Measurements from ENCODE around the gene PTPRG.

PTPRG gene

DNA sequence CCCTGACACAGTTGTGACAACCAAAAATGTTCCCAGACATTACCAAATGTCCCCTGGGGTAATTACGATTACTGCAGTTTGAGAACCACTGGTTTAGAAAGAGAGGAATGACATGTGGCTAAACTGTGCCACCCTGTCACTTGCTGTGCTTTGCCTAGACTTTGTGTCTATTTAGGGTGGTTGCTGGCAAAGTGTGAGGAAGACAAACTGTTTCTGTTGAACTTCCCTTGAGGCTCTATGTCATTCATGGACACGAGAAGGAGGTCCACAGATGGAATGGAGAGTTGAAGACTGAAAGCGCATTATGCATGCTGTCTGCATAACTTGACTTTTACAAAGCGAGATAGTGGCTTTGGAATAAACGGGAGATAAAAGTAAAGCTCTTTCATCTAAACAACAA lies 495.3 kb downstream of the PTPRG start:
- H3K4me1 ChIP-seq (ENCODE audit: control insufficient read depth, insufficient read depth, low read length) = no peaks in the 10 kb centered on the region
- H3K36me3 ChIP-seq (ENCODE audit: control insufficient read depth, insufficient read depth, low read length) = no peaks in the 10 kb centered on the region
- no peak overlapping the region for H3K9ac ChIP-seq (ENCODE audit: low read length)
- H3K9me3 ChIP-seq (ENCODE audit: control insufficient read depth, low read length) = no peaks in the 10 kb centered on the region
- H3K4me3 ChIP-seq (ENCODE audit: low read length) = no peak overlapping the region
- no peaks in the 10 kb centered on the region for H3K27me3 ChIP-seq (ENCODE audit: control insufficient read depth, insufficient read depth, low read length)

- Histone ChIP-seq H3K9me3 (ENCODE audit: control insufficient read depth, low read length) (no peaks in the 10 kb centered on the region), H3K36me3 (ENCODE audit: control insufficient read depth, insufficient read depth, low read length) (no peaks in the 10 kb centered on the region), H3K4me3 (ENCODE audit: low read length) (no peak overlapping the region), H3K27me3 (ENCODE audit: control insufficient read depth, insufficient read depth, low read length) (no peaks in the 10 kb centered on the region), H3K4me1 (ENCODE audit: control insufficient read depth, insufficient read depth, low read length) (no peaks in the 10 kb centered on the region), H3K9ac (ENCODE audit: low read length) (no peak overlapping the region)
Measured at GRCh38 chr3:62057339-62058047, 496.1 kb downstream of the PTPRG start.

GRCh38 chr3:62065985-62066693 lies 504.8 kb downstream of the PTPRG start:
- no peak overlapping the region for H3K4me3 ChIP-seq (ENCODE audit: low read length)

GRCh38 chr3:62068337-62068736 lies 507.0 kb downstream of the PTPRG start:
- H3K4me3 ChIP-seq (ENCODE audit: low read length) = no peak overlapping the region

More at GRCh38 chr3:62065985-62066693, 504.8 kb downstream of the PTPRG start:
- H3K27me3 ChIP-seq (ENCODE audit: control insufficient read depth, insufficient read depth, low read length) = no peaks in the 10 kb centered on the region
- H3K9me3 ChIP-seq (ENCODE audit: control insufficient read depth, low read length) = no peaks in the 10 kb centered on the region
- no peak overlapping the region for H3K9ac ChIP-seq (ENCODE audit: low read length)
- H3K36me3 ChIP-seq (ENCODE audit: control insufficient read depth, insufficient read depth, low read length) = no peaks in the 10 kb centered on the region
- H3K4me1 ChIP-seq (ENCODE audit: control insufficient read depth, insufficient read depth, low read length) = no peaks in the 10 kb centered on the region

DNA sequence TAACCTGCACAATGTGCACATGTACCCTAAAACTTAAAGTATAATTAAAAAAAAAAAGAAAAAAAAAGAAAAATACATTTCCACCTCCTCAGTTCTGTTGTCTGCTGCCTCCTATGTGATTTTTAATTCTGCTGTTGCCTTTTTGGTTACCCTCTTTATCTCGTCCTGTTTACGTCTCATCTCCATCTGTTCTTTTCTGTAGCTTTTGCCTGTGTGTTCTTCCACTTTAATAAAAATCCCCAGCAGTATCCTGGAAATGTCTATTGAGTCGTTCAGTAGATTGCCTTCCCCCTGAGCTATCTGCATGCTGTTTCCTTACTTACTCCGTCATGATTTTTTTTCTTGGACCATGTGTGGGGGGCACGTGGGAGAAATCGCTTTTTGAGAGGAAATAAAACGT lies 509.5 kb downstream of the PTPRG start:
- H3K9ac ChIP-seq (ENCODE audit: low read length) = no peak overlapping the region
- H3K36me3 ChIP-seq (ENCODE audit: control insufficient read depth, insufficient read depth, low read length) = no peaks in the 10 kb centered on the region
- H3K9me3 ChIP-seq (ENCODE audit: control insufficient read depth, low read length) = no peaks in the 10 kb centered on the region
- no peaks in the 10 kb centered on the region for H3K4me1 ChIP-seq (ENCODE audit: control insufficient read depth, insufficient read depth, low read length)
- H3K27me3 ChIP-seq (ENCODE audit: control insufficient read depth, insufficient read depth, low read length) = no peaks in the 10 kb centered on the region
- H3K4me3 ChIP-seq (ENCODE audit: low read length) = no peak overlapping the region

More at GRCh38 chr3:62068337-62068736, 507.0 kb downstream of the PTPRG start:
- Histone ChIP-seq H3K9ac (ENCODE audit: low read length) (no peak overlapping the region), H3K36me3 (ENCODE audit: control insufficient read depth, insufficient read depth, low read length) (no peaks in the 10 kb centered on the region), H3K27me3 (ENCODE audit: control insufficient read depth, insufficient read depth, low read length) (no peaks in the 10 kb centered on the region), H3K9me3 (ENCODE audit: control insufficient read depth, low read length) (no peaks in the 10 kb centered on the region), H3K4me1 (ENCODE audit: control insufficient read depth, insufficient read depth, low read length) (no peaks in the 10 kb centered on the region)

GRCh38 chr3:62073038-62073437 lies 511.7 kb downstream of the PTPRG start:
- Histone ChIP-seq H3K27me3 (ENCODE audit: control insufficient read depth, insufficient read depth, low read length) (no peaks in the 10 kb centered on the region), H3K36me3 (ENCODE audit: control insufficient read depth, insufficient read depth, low read length) (no peaks in the 10 kb centered on the region), H3K4me3 (ENCODE audit: low read length) (no peak overlapping the region), H3K4me1 (ENCODE audit: control insufficient read depth, insufficient read depth, low read length) (no peaks in the 10 kb centered on the region), H3K9me3 (ENCODE audit: control insufficient read depth, low read length) (no peaks in the 10 kb centered on the region), H3K9ac (ENCODE audit: low read length) (no peak overlapping the region)

DNA sequence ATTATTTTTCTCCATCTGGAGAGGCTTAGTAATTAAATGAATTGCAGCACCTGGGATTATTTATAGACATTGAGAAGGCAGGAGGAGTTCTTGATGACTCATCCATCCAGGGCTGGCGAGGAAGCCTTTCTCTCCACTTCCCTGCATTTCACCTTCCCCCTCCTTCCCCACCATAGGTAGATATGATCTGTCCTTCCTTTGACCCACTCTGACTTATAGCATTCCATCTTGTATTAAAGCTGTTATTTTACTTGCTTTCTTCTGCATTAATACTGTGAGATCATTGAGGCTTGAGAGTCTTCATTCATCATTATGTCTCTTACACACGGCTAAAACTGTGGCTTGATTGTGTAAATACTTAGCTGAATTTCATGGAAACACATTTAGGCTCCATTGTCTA lies 523.2 kb downstream of the PTPRG start:
- Histone ChIP-seq H3K9ac (ENCODE audit: low read length) (no peak overlapping the region), H3K9me3 (ENCODE audit: control insufficient read depth, low read length) (no peaks in the 10 kb centered on the region), H3K36me3 (ENCODE audit: control insufficient read depth, insufficient read depth, low read length) (no peaks in the 10 kb centered on the region), H3K27me3 (ENCODE audit: control insufficient read depth, insufficient read depth, low read length) (no peaks in the 10 kb centered on the region), H3K4me1 (ENCODE audit: control insufficient read depth, insufficient read depth, low read length) (no peaks in the 10 kb centered on the region), H3K4me3 (ENCODE audit: low read length) (no peak overlapping the region)

- Histone ChIP-seq H3K36me3 (ENCODE audit: control insufficient read depth, insufficient read depth, low read length) (no peaks in the 10 kb centered on the region), H3K9me3 (ENCODE audit: control insufficient read depth, low read length) (no peaks in the 10 kb centered on the region), H3K4me1 (ENCODE audit: control insufficient read depth, insufficient read depth, low read length) (no peaks in the 10 kb centered on the region), H3K27me3 (ENCODE audit: control insufficient read depth, insufficient read depth, low read length) (no peaks in the 10 kb centered on the region), H3K9ac (ENCODE audit: low read length) (no peak overlapping the region), H3K4me3 (ENCODE audit: low read length) (no peak overlapping the region)
Measured at GRCh38 chr3:62088472-62089104, 527.2 kb downstream of the PTPRG start.

GRCh38 chr3:62090066-62090465 lies 528.7 kb downstream of the PTPRG start:
- H3K36me3 ChIP-seq (ENCODE audit: control insufficient read depth, insufficient read depth, low read length) = no peaks in the 10 kb centered on the region
- H3K9me3 ChIP-seq (ENCODE audit: control insufficient read depth, low read length) = no peaks in the 10 kb centered on the region
- H3K9ac ChIP-seq (ENCODE audit: low read length) = no peak overlapping the region
- no peaks in the 10 kb centered on the region for H3K4me1 ChIP-seq (ENCODE audit: control insufficient read depth, insufficient read depth, low read length)
- H3K4me3 ChIP-seq (ENCODE audit: low read length) = no peak overlapping the region
- no peaks in the 10 kb centered on the region for H3K27me3 ChIP-seq (ENCODE audit: control insufficient read depth, insufficient read depth, low read length)

DNA sequence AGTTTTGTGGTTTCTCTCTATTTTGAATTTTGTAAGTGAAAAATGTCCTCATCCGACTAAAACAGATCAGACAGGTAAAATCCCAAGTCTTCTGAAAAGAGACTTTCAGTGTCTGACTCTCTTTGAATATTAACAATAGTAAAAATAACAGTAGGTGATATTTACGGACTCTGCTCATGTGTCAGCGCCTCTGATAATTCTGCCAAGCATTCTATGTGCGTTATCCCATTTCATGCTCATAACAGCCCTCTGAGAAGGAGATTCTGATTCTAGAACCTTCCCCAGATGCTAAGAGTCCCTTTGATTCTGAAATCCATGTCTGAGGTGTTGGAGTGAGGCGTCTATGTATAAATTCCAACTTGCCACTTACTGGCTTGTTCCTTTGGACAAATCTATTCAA lies 529.1 kb downstream of the PTPRG start:
- Histone ChIP-seq H3K4me1 (ENCODE audit: control insufficient read depth, insufficient read depth, low read length) (no peaks in the 10 kb centered on the region), H3K9me3 (ENCODE audit: control insufficient read depth, low read length) (no peaks in the 10 kb centered on the region), H3K9ac (ENCODE audit: low read length) (no peak overlapping the region), H3K27me3 (ENCODE audit: control insufficient read depth, insufficient read depth, low read length) (no peaks in the 10 kb centered on the region), H3K36me3 (ENCODE audit: control insufficient read depth, insufficient read depth, low read length) (no peaks in the 10 kb centered on the region), H3K4me3 (ENCODE audit: low read length) (no peak overlapping the region)

DNA sequence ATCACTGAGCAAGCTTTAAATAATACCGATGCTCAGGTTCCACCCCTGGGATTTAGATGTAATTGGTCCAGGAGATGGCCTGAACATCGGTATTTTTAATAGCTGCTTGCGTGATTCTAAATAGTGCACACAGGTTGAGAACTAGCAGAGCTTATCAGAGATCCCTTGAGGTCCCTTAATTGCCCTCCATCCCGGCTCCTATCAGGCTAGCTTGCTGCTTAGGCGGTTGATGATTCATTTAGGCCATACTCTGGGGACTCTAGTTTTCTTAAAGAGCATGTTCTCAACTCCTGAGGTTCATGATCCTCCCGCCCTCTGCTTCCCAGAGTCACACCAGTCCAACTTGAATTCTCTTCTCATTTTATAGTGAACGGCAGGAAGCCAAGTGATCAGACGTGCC lies 531.7 kb downstream of the PTPRG start:
- H3K27me3 ChIP-seq (ENCODE audit: control insufficient read depth, insufficient read depth, low read length) = no peaks in the 10 kb centered on the region
- H3K4me1 ChIP-seq (ENCODE audit: control insufficient read depth, insufficient read depth, low read length) = no peaks in the 10 kb centered on the region
- no peaks in the 10 kb centered on the region for H3K9me3 ChIP-seq (ENCODE audit: control insufficient read depth, low read length)
- no peak overlapping the region for H3K4me3 ChIP-seq (ENCODE audit: low read length)
- no peaks in the 10 kb centered on the region for H3K36me3 ChIP-seq (ENCODE audit: control insufficient read depth, insufficient read depth, low read length)
- H3K9ac ChIP-seq (ENCODE audit: low read length) = no peak overlapping the region

GRCh38 chr3:62094461-62094860 lies 533.1 kb downstream of the PTPRG start:
- H3K4me1 ChIP-seq (ENCODE audit: control insufficient read depth, insufficient read depth, low read length) = no peaks in the 10 kb centered on the region
- no peaks in the 10 kb centered on the region for H3K9me3 ChIP-seq (ENCODE audit: control insufficient read depth, low read length)
- no peaks in the 10 kb centered on the region for H3K27me3 ChIP-seq (ENCODE audit: control insufficient read depth, insufficient read depth, low read length)
- H3K9ac ChIP-seq (ENCODE audit: low read length) = no peak overlapping the region
- no peak overlapping the region for H3K4me3 ChIP-seq (ENCODE audit: low read length)
- H3K36me3 ChIP-seq (ENCODE audit: control insufficient read depth, insufficient read depth, low read length) = no peaks in the 10 kb centered on the region

Data from mucosa of stomach (tissue), 1 donor.